ENCODE results near the gene FAM20C.

GRCh38 chr7:298743-299142 lies 106.4 kb downstream of the FAM20C start:
- TF ChIP-seq, protein P1, sequence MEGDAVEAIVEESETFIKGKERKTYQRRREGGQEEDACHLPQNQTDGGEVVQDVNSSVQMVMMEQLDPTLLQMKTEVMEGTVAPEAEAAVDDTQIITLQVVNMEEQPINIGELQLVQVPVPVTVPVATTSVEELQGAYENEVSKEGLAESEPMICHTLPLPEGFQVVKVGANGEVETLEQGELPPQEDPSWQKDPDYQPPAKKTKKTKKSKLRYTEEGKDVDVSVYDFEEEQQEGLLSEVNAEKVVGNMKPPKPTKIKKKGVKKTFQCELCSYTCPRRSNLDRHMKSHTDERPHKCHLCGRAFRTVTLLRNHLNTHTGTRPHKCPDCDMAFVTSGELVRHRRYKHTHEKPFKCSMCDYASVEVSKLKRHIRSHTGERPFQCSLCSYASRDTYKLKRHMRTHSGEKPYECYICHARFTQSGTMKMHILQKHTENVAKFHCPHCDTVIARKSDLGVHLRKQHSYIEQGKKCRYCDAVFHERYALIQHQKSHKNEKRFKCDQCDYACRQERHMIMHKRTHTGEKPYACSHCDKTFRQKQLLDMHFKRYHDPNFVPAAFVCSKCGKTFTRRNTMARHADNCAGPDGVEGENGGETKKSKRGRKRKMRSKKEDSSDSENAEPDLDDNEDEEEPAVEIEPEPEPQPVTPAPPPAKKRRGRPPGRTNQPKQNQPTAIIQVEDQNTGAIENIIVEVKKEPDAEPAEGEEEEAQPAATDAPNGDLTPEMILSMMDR (IDR thresholded peaks at IDR 0.05): no peak
- TF ChIP-seq POLR2A (IDR thresholded peaks at IDR 0.05) (no peak), POLR2AphosphoS5 (IDR thresholded peaks at IDR 0.05) (no peak)

Measured in suprapubic skin (tissue), 4 donors.